Retinal pigment epithelial cell (primary cell): ENCODE results near the gene NT5C2.
"Not testable (repeated sequence)": the region's sequence is repeated elsewhere in the genome, so short reads cannot be mapped to it uniquely, and the experiment has no call there.

Experiments
- DNase-seq: peaks from one replicate; pipeline ENCODE4 v3.0.0-alpha.2; 2010; ENCODE audit warnings: low read depth
- H3K4me3 ChIP-seq: 2 replicates; pipeline ENCODE4 v1.5.1; 2011; ENCODE audit warnings: mild to moderate bottlenecking, low read length, control low read depth, moderate library complexity
- TF ChIP-seq, protein P1 (sequence below): conservative IDR thresholded peaks from 2 replicates; pipeline ENCODE4 v1.5.1; 2011; ENCODE audit warnings: low read depth, low read length, control low read depth, inconsistent platforms

The NT5C2 gene

GRCh38 chr10:103168438-103168837, 24.6 kb downstream of the NT5C2 start:
- DNase-seq, result no peak
- TF ChIP-seq, protein P1, sequence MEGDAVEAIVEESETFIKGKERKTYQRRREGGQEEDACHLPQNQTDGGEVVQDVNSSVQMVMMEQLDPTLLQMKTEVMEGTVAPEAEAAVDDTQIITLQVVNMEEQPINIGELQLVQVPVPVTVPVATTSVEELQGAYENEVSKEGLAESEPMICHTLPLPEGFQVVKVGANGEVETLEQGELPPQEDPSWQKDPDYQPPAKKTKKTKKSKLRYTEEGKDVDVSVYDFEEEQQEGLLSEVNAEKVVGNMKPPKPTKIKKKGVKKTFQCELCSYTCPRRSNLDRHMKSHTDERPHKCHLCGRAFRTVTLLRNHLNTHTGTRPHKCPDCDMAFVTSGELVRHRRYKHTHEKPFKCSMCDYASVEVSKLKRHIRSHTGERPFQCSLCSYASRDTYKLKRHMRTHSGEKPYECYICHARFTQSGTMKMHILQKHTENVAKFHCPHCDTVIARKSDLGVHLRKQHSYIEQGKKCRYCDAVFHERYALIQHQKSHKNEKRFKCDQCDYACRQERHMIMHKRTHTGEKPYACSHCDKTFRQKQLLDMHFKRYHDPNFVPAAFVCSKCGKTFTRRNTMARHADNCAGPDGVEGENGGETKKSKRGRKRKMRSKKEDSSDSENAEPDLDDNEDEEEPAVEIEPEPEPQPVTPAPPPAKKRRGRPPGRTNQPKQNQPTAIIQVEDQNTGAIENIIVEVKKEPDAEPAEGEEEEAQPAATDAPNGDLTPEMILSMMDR, result no peak
- no peak overlapping the region for H3K4me3 ChIP-seq

GRCh38 chr10:103167554-103167953, 25.5 kb downstream of the NT5C2 start:
- not testable (repeated sequence) for DNase-seq, H3K4me3 ChIP-seq

DNA sequence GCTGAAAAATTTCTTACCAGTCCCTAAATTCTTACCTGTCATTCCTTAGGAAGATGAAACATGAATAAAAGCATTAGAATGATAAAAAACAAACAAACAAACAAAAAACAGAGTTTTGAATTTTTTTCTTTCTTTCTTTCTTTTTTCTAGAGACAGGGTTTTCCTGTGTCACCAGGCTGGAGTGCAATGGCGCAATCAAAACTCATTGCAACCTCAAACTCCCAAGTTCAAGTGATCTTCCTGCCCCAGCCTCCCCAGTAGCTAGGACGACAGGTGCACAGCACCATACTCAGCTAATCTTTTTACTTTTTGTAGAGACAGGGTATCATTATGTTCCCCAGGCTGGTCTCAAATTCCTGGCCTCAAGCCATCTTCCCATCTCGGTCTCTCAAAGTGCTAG, 26.5 kb downstream of the NT5C2 start:
- H3K4me3 ChIP-seq, result no peak overlapping the region
- DNase-seq, result no peak
- TF ChIP-seq, protein P1, result no peak

DNA sequence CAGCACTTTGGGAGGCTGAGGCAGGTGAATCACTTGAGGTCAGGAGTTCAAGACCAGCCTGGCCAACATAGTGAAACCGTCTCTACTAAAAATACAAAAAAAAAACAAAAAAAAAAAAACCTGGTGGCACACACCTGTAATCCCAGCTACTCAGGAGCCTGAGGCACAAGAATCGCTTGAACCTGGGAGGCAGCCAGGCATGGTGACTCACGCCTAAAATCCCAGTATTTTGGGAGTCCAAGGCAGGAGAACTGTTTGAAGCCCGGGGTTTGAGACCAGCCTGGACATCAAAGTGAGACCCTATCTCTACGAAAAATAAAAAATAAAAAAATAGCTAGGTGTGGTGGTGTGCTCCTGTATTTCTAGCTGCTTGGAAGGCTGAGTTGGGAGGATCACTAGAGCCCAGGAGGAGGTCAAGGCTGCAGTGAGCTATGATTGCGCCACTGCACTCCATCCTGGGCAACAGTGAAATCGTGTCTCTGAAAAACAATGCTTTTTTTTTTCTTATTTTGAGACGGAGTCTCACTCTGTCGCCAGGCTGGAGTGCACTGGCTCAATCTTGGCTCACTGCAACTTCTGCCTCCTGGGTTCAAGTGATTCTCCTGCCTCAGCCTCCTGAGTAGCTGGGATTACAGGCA, 29.2 kb downstream of the NT5C2 start:
- DNase-seq, H3K4me3 ChIP-seq: not testable (repeated sequence)

DNA sequence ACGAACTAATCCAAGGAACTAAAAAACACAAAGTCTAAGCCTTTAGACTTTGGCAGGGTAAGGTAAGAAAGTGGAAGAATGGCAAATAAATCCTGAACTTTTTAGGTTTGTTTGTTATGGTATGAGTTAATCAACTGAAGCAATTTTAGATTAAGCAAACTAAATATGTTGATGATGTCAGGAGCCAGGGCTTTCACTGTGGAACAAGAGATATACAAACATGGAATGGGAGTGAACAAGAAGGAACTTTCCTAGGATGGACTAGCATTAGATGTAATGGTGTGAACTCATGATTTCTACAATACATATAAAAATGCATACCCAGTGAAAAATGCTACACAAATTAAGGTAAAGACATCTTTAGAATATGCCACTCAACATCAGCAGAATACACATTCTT, 35.8 kb downstream of the NT5C2 start:
- TF ChIP-seq, protein P1, result no peak
- DNase-seq, result no peak
- H3K4me3 ChIP-seq, result no peak overlapping the region

GRCh38 chr10:103155471-103156085, 37.5 kb downstream of the NT5C2 start:
- no peak overlapping the region for H3K4me3 ChIP-seq
- TF ChIP-seq, protein P1, result no peak
- DNase-seq, result no peak

GRCh38 chr10:103154521-103155299, 38.4 kb downstream of the NT5C2 start:
- no peak overlapping the region for H3K4me3 ChIP-seq
- DNase-seq, result no peak
- TF ChIP-seq, protein P1, result no peak
